ENCODE measurements around the gene DOC2B.

Gene DOC2B

DNA sequence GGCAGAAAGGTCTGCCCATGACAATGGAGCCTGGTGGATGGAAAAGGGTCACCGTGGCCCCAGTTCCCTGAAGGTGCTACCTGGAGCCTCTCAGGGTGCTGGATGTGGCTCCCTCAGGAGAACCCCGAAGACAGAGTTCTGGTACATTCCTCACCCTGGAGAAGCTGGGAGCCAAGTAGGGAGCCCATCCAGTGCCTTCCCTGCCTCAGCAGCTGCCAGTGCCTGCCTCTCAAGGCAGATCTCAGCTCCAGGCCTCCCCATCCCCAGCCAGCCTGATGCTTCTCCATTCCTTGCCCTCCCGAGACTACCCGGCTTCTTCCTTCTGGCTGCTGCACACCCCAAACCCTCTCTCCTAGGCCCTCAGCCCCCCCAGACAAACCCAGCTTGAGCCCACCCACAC is 23.5 kb downstream of the DOC2B start:
- Histone ChIP-seq H3K27ac (no peak overlapping the region), H4K20me1 (no peaks in the 10 kb centered on the region), H3K9ac (no peak overlapping the region), H3K36me3 (no peaks in the 10 kb centered on the region), H3K4me2 (no peak overlapping the region), H3K4me3 (no peak overlapping the region), H3K9me3 (no peaks in the 10 kb centered on the region), H3K27me3 (no peaks in the 10 kb centered on the region), H3K4me1 (no peaks in the 10 kb centered on the region)
- TF ChIP-seq Cebpa-rat (IDR thresholded peaks at IDR 0.05) = no peak

DNA sequence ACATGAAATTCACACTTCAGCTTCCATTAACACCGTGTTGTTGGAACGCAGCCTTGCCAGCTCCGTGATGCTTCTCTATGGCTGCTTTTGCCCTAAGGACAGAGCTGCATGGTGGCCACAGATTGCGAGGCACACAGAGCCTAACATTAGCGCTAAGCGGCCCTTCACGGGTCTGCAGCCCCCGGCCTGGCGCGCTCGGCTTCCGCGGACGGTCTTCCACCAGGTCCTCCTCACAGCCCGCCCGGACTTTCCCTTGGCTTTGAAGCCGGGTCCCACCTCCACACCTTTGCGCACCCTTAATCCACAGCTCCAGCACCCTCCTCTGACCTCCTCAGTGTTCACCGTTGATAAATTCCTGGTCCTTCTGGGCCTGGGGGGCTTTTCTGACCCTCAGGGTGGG is 24.5 kb downstream of the DOC2B start:
- no peak for TF ChIP-seq Cebpa-rat (IDR thresholded peaks at IDR 0.05)
- no peak overlapping the region for H3K27ac ChIP-seq
- H3K4me2 ChIP-seq = no peak overlapping the region
- no peaks in the 10 kb centered on the region for H3K36me3 ChIP-seq
- H3K27me3 ChIP-seq = no peaks in the 10 kb centered on the region
- H4K20me1 ChIP-seq = no peaks in the 10 kb centered on the region
- no peak overlapping the region for H3K9ac ChIP-seq
- no peaks in the 10 kb centered on the region for H3K4me1 ChIP-seq
- H3K9me3 ChIP-seq = no peaks in the 10 kb centered on the region
- H3K4me3 ChIP-seq = no peak overlapping the region

DNA sequence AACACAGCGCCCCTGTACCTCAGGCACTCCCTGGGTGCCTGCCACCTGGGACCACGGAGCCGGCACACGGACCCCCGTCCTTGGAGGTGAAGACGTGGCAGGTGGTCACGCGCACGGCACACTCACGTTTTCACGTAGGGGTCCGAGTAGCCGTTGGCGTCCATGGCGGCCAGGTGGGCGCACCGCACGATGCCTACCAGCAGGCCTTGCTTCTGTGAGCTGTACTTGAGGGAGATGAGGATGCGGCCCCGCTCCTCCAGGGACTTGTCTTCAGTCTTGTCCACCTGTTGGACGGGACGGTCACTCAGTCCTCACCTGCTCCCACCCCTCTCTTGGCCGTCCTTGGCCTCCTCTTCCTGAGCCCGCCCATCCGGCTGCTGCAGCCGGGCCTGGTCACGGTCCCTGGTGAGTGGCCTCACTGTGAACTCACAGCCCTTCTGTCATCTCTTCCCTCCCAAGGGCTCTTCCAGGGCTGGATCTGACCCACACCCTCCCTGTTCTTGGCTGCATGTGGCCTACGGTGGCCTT is 25.3 kb downstream of the DOC2B start:
- H3K4me3 ChIP-seq = no peak overlapping the region
- no peak overlapping the region for H3K9ac ChIP-seq
- H3K4me1 ChIP-seq = no peaks in the 10 kb centered on the region
- H4K20me1 ChIP-seq = no peaks in the 10 kb centered on the region
- no peak overlapping the region for H3K27ac ChIP-seq
- H3K27me3 ChIP-seq = no peaks in the 10 kb centered on the region
- H3K36me3 ChIP-seq = no peaks in the 10 kb centered on the region
- H3K9me3 ChIP-seq = no peaks in the 10 kb centered on the region
- H3K4me2 ChIP-seq = no peak overlapping the region
- no peak for TF ChIP-seq Cebpa-rat (IDR thresholded peaks at IDR 0.05)

DNA sequence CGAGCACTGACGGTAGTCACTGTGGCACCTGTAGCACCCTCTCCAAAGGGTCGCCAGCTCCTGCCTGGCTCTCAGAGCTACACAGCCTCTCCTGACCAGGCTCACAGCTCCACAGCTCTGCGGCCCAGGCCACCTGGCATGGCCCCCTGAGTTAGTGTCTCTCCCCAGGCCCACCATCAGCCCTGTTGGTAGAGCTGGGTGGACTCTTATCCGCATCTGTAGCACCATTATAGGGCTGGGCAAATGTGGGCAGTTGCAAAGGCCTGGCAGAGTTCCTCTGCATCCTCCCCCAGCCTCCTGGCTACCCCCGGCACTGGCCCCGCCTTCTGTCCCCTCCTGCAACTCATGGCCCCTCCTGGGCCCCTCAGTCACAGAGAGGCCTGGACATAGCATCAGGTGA is 25.9 kb downstream of the DOC2B start:
- no peaks in the 10 kb centered on the region for H3K4me1 ChIP-seq
- no peaks in the 10 kb centered on the region for H4K20me1 ChIP-seq
- H3K9me3 ChIP-seq = no peaks in the 10 kb centered on the region
- H3K4me3 ChIP-seq = no peak overlapping the region
- no peak overlapping the region for H3K27ac ChIP-seq
- H3K36me3 ChIP-seq = no peaks in the 10 kb centered on the region
- no peaks in the 10 kb centered on the region for H3K27me3 ChIP-seq
- H3K4me2 ChIP-seq = no peak overlapping the region
- H3K9ac ChIP-seq = 0 out of 2 replicates have a peak overlapping the region, but pooled peaks have one; percentile 6
- no peak for TF ChIP-seq Cebpa-rat (IDR thresholded peaks at IDR 0.05)

DNA sequence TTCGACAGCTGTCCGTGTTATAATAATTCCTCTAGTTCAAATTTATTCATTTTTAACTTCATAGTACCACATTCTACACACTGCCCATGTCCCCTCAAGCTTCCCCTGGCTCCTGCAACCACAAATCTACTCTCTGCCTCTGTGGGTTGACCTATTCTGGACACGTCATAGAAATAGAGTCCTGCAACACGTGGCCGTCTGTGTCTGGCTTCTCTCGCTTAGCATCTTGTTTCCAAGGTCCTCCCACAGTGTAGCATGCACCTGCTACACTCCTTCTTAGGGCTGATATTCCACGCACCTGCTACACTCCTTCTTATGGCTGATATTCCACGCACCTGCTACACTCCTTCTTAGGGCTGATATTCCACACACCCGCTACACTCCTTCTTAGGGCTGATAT is 27.6 kb downstream of the DOC2B start:
- Histone ChIP-seq H3K4me2 (no peak overlapping the region), H3K9ac (no peak overlapping the region), H3K4me1 (no peaks in the 10 kb centered on the region), H4K20me1 (no peaks in the 10 kb centered on the region), H3K27me3 (no peaks in the 10 kb centered on the region), H3K36me3 (no peaks in the 10 kb centered on the region), H3K27ac (no peak overlapping the region), H3K4me3 (no peak overlapping the region), H3K9me3 (no peaks in the 10 kb centered on the region)
- no peak for TF ChIP-seq Cebpa-rat (IDR thresholded peaks at IDR 0.05)

DNA sequence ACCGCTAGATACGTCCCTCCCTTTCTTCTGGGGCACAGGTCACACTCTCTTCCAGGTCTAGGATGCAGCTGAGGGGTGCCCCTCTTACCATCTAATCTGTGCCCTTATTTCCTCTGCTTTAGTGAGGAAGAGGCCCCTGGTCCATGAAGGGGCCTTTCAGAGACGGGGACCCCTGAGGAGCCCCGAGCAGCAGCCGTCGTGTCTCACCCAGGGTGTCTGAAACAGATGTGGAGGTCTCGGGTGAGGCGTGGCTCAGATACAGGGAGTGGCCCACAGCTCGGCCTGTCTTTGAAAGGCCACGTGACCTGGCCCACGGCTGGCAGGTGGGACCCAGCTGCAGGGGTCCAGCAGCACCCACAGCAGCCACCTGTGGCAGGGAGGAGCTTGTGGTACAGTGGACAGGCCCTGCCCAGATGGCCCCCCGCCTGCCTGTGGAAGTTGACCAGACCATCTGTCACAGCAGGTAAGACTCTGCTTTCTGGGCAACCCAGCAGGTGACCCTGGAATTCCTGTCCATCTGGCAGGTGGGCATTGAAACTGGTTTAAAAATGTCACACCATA is 28.5 kb downstream of the DOC2B start:
- no peaks in the 10 kb centered on the region for H3K36me3 ChIP-seq
- H4K20me1 ChIP-seq = no peaks in the 10 kb centered on the region
- H3K4me1 ChIP-seq = no peaks in the 10 kb centered on the region
- TF ChIP-seq Cebpa-rat (IDR thresholded peaks at IDR 0.05) = no peak
- no peaks in the 10 kb centered on the region for H3K27me3 ChIP-seq
- H3K4me2 ChIP-seq = no peak overlapping the region
- H3K9ac ChIP-seq = no peak overlapping the region
- H3K27ac ChIP-seq = no peak overlapping the region
- H3K9me3 ChIP-seq = no peaks in the 10 kb centered on the region
- H3K4me3 ChIP-seq = no peak overlapping the region

DNA sequence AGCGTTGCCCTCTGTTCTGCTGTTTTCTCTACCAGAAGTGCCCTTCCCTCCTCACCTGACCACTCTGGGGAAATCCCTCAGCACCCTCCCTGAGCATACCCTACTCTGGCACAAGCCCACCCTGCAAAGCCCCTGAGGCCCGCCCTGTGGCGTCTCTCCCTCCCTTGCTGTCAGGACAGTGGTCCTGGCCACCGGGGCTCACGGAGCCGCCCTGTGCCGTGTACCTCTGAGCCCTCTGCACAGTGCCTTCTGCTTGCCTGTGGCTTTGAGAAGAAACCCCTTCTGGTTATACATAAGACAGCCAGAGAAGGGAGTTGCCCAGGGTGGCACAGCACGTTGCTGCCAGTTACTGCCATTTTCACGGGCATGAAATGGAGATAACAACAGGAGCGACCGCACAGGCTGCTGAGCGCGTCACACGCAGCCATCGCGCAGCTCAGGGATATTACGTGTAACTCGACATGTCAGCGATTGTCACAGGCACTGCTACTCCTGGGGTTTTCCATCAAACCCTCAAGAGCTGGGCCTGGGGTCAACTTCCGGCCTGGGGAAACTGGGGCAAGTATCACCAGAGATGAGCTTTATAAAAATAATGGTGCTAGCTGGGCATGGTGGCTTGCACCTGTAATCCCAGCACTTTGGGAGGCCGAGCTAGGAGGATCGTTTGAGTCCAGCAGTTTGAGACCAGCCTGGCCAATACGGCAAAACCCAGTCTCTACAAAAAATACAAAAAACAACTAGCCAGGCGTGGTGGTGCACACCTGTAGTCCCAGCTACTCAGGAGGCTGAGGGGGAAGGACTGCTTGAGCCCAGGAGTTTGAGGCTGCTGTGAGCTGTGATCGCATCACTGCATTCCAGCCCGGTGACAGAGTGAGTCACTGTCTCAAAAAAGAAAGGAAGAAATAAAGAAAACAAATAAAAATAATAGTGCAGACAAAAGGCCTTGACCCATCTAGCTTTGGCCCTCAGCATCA is 29.3 kb downstream of the DOC2B start:
- TF ChIP-seq Cebpa-rat (IDR thresholded peaks at IDR 0.05) = no peak
- H3K9me3 ChIP-seq = no peaks in the 10 kb centered on the region
- H3K27ac ChIP-seq = no peak overlapping the region
- no peaks in the 10 kb centered on the region for H3K27me3 ChIP-seq
- H3K4me1 ChIP-seq = no peaks in the 10 kb centered on the region
- no peak overlapping the region for H3K4me2 ChIP-seq
- H3K9ac ChIP-seq = no peak overlapping the region
- no peaks in the 10 kb centered on the region for H4K20me1 ChIP-seq
- H3K36me3 ChIP-seq = no peaks in the 10 kb centered on the region
- no peak overlapping the region for H3K4me3 ChIP-seq

DNA sequence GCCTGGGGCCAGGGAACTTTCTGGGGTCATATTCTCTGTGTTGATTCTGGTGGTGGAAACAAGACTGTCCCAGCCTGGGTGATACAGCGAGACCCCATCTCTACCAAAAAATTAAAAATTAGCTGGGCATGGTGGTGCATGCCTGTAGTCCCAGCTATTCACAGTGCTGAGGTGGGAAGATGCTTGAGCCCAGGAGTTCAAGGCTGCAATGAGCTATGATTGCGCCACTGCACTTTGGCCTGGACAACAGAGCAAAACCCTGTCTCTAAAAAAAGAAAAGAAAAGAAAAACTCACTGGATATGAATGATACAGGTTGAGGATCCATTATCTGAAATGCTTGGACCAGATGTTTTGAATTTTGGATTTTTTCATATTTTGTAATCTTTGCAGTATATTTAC is 30.4 kb downstream of the DOC2B start:
- Histone ChIP-seq H3K9ac (no peak overlapping the region), H3K27ac (no peak overlapping the region), H4K20me1 (no peaks in the 10 kb centered on the region), H3K36me3 (no peaks in the 10 kb centered on the region), H3K4me1 (no peaks in the 10 kb centered on the region; the same call in 1 of the 2 replicates), H3K27me3 (no peaks in the 10 kb centered on the region), H3K9me3 (no peaks in the 10 kb centered on the region), H3K4me2 (no peak overlapping the region), H3K4me3 (no peak overlapping the region)
- TF ChIP-seq Cebpa-rat (IDR thresholded peaks at IDR 0.05) = no peak

DNA sequence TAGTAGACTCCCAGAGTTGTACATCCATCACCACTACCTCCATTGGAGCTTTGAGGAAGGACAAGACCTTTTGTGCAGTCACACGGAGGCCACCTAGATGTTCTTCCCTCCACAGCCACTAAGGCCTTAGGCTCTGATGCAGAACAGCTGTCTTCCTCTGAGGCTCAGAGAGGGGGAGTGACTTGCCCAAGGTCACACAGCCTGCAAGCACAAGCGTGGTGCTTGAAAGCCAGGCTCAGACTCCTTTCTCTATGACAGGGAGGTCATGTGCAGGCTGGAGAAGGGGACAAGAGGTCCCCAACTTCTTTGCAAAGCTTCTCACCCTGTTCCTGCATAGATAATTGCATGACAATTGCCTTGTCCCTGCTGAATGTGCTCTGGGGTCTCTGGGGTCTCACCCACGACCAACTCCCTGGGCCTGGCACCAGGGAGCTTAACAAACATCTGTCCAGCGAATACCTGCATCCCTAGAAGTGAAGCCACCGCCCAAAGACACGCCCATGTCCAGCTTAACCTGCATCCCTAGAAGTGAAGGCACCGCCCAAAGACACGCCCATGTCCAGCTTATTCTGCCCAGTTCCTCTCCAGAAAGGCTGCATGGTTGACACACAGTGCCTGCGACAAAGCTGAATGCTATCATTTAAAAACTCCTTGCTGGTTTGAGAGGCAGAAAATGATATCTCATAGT is 31.4 kb downstream of the DOC2B start:
- TF ChIP-seq Cebpa-rat (IDR thresholded peaks at IDR 0.05) = no peak
- no peak overlapping the region for H3K9ac ChIP-seq
- H3K4me1 ChIP-seq = no peaks in the 10 kb centered on the region; the same call in 1 of the 2 replicates
- no peaks in the 10 kb centered on the region for H3K36me3 ChIP-seq
- no peak overlapping the region for H3K4me3 ChIP-seq
- H4K20me1 ChIP-seq = no peaks in the 10 kb centered on the region
- no peak overlapping the region for H3K4me2 ChIP-seq
- H3K27ac ChIP-seq = no peak overlapping the region
- H3K9me3 ChIP-seq = no peaks in the 10 kb centered on the region
- no peaks in the 10 kb centered on the region for H3K27me3 ChIP-seq

DNA sequence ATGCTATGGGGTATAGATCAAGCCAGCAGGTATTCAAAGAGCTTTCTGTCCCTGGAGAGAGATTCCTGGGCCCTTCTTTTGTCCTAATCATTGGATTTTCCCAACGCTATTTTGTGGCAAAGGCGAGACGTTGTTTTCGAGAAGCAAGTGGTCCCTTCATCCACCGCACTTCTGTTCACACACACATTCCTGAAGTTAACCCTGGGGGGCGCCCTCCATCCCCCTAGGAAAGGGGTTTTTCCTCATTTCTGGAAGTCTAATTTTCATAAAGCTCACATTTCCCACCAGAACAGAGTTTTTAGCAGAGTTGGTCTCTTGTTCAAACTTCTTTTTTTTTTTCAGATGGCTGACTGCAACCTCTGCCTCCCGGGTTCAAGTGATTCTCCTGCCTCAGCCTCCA is 32.2 kb downstream of the DOC2B start:
- TF ChIP-seq Cebpa-rat (IDR thresholded peaks at IDR 0.05) = no peak
- no peak overlapping the region for H3K4me2 ChIP-seq
- H4K20me1 ChIP-seq = no peaks in the 10 kb centered on the region
- no peaks in the 10 kb centered on the region for H3K36me3 ChIP-seq
- H3K9me3 ChIP-seq = no peaks in the 10 kb centered on the region
- H3K4me3 ChIP-seq = no peak overlapping the region
- H3K27ac ChIP-seq = no peak overlapping the region
- H3K4me1 ChIP-seq = peaks cover 4% of the 10 kb centered on the region; the same call in 1 of the 2 replicates
- no peak overlapping the region for H3K9ac ChIP-seq
- H3K27me3 ChIP-seq = no peaks in the 10 kb centered on the region

Measured in BLaER1 (cell line).